Mesothelial cell of epicardium (in vitro differentiated cells): Measurements from ENCODE around the gene WDR81. TPM values are rescaled to one million over a fixed set of nuclear protein-coding genes. Genes with fewer than 3 reads are reported as not detected.
"Not testable (repeated sequence)": the region's sequence is repeated elsewhere in the genome, so short reads cannot be mapped to it uniquely, and the experiment has no call there.

Experiments
- DNase-seq, 2 experiments: peaks; one replicate each; pipeline ENCODE4 v3.0.0; 2021; ENCODE audit warnings: low spot score in 2 of 2; ENCODE audit not compliant: unreplicated experiment in 2 of 2
- H3K27ac Mint-ChIP-seq: 2 replicates; pipeline ENCODE4 v1.8.0; 2021; ENCODE audit warnings: mixed read lengths
- H3K27me3 Mint-ChIP-seq: 2 replicates; pipeline ENCODE4 v1.8.0; 2021; ENCODE audit warnings: low read depth, mixed read lengths
- H3K36me3 Mint-ChIP-seq: 2 replicates; pipeline ENCODE4 v1.8.0; 2021; ENCODE audit warnings: mixed read lengths
- H3K4me1 Mint-ChIP-seq: 2 replicates; pipeline ENCODE4 v1.8.0; 2021; ENCODE audit warnings: mixed read lengths
- H3K4me3 Mint-ChIP-seq: 2 replicates; pipeline ENCODE4 v1.8.0; 2021; ENCODE audit warnings: mild to moderate bottlenecking, moderate library complexity, mixed read lengths
- H3K9me3 Mint-ChIP-seq: 2 replicates; pipeline ENCODE4 v1.8.0; 2021; ENCODE audit warnings: mixed read lengths
- total RNA-seq: library from RNA; stranded (reverse); gene quantifications from 3 replicates; pipeline ENCODE4 v1.2.1, GENCODE V29; 2021
- TF ChIP-seq, protein P1 (sequence below): fragments of 200-600 bp; sonication (generic); IDR thresholded peaks from one replicate; pipeline ENCODE4 v1.5.0; 2021; ENCODE audit warnings: antibody characterized with exemption; ENCODE audit not compliant: unreplicated experiment

The WDR81 gene
- total RNA-seq, 1 donor from 2014 or later: 20.6 TPM

DNA sequence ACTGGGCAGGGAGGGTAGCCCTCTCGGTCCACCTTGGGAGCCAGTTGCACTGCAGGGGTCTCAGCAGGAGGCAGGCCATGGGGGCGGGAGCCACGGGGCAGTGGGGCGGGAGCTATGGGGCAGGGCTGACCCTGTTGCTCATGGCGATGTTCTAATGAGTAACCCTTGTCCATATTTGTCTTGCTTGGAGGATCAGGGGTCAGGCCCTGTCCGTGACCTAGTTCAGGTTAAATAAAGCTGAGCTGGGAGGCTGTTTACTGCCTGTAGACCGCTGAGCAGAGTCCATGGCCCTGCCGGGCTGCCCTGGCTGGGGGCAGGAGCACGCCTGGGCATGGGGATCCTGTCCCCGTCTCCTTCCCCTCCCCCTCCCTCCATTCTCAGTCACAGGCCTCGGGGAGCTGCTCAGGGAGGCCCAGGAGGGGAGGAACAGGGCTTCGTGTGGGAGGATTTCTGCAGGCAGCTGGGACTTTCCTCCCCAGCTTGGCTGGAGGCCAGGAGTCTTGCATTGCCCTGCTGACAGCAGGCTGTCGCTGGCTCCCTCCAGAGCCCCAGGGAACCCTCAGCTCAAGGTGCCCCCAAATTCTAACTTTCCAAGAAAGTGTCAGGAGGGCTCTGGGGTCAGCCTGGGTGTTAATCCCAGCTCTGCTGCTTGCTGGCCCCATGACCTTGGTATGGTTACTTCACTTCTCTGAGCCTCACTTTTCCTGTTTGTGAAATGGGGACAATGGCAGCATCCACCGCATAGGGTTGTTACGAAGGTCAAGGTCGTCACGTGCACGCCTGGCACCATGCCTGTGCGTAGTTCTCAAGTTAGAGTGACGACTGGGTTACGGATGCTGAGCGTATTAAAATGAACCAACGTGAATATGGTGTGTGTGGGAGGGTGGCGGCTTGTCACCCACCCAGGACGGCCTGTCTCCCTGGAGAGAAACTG, 12.1 kb downstream of the WDR81 start:
- H3K9me3 Mint-ChIP-seq: no peaks in the 10 kb centered on the region

DNA sequence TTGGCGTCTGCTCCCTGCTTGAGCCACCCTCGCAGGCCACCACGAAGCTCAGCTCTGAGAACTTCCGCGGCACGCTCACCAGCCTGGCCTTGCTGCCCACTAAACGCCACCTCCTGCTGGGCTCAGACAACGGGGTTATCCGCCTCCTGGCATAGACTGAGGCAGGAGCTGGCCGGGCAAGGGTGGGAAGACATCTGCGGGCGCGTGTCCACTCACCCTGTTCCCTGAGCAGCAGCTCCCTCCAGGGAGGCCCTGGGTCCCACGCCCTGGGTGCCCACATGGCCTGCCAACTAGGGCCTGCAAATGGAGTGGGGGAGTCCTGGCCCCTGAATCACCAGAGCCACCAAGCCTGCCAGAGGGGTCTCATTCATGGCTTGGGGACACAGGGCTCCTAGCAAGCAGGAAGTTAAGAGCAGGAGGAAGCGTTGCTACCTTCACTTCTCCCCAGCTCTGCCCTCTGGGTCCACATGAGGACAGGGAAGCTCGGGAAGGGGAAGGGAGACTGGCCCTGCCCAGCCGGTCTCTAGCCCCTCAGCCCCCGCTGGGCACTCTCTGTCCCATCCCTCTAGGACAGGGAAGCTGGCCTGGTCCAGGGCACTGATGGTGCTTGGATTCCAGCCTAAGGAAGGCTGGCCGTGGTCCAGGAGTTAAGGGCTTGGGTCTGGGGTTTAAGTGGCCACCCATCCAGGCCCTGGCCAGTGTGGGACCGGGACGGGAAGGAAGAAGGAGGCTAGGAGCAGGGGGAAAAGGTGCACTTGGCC, 13.2 kb downstream of the WDR81 start:
- TF ChIP-seq, protein P1, sequence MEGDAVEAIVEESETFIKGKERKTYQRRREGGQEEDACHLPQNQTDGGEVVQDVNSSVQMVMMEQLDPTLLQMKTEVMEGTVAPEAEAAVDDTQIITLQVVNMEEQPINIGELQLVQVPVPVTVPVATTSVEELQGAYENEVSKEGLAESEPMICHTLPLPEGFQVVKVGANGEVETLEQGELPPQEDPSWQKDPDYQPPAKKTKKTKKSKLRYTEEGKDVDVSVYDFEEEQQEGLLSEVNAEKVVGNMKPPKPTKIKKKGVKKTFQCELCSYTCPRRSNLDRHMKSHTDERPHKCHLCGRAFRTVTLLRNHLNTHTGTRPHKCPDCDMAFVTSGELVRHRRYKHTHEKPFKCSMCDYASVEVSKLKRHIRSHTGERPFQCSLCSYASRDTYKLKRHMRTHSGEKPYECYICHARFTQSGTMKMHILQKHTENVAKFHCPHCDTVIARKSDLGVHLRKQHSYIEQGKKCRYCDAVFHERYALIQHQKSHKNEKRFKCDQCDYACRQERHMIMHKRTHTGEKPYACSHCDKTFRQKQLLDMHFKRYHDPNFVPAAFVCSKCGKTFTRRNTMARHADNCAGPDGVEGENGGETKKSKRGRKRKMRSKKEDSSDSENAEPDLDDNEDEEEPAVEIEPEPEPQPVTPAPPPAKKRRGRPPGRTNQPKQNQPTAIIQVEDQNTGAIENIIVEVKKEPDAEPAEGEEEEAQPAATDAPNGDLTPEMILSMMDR: no peak
- H3K27me3 Mint-ChIP-seq: no peaks in the 10 kb centered on the region
- H3K9me3 Mint-ChIP-seq: no peaks in the 10 kb centered on the region
- no peak overlapping the region for H3K4me3 Mint-ChIP-seq
- no peak overlapping the region for H3K27ac Mint-ChIP-seq
- no peak for DNase-seq
- peaks cover 13% of the 10 kb centered on the region for H3K36me3 Mint-ChIP-seq
- peaks cover 12% of the 10 kb centered on the region for H3K4me1 Mint-ChIP-seq

More for the DNA sequence above, 12.1 kb downstream of the WDR81 start:
- Mint-ChIP-seq H3K27ac (no peak overlapping the region), H3K27me3 (no peaks in the 10 kb centered on the region), H3K4me1 (peaks cover 9% of the 10 kb centered on the region), H3K36me3 (peaks cover 13% of the 10 kb centered on the region), H3K4me3 (no peak overlapping the region)
- peak in 1 of 2 experiments; percentile 61 for DNase-seq
- TF ChIP-seq, protein P1: no peak

DNA sequence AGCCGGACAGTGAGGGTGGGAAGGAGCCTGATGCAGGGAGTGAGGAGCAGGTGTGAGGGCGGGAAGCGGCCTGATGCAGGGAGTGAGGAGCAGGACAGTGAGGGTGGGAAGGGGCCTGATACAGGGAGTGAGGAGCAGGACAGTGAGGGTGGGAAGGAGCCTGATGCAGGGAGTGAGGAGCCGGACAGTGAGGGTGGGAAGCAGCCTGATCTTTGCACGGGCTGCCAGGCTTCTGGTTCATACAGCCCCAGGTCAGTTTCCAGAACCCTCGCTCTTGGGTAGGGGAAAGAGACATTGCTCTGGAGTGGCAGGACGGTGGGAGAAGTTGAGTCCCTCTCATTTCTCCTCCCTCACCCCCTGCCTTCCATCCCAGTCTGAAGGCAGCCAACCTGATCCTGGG, 17.4 kb downstream of the WDR81 start:
- not testable (repeated sequence) for H3K4me1 Mint-ChIP-seq, H3K36me3 Mint-ChIP-seq, H3K4me3 Mint-ChIP-seq, H3K9me3 Mint-ChIP-seq, H3K27ac Mint-ChIP-seq, DNase-seq, H3K27me3 Mint-ChIP-seq

DNA sequence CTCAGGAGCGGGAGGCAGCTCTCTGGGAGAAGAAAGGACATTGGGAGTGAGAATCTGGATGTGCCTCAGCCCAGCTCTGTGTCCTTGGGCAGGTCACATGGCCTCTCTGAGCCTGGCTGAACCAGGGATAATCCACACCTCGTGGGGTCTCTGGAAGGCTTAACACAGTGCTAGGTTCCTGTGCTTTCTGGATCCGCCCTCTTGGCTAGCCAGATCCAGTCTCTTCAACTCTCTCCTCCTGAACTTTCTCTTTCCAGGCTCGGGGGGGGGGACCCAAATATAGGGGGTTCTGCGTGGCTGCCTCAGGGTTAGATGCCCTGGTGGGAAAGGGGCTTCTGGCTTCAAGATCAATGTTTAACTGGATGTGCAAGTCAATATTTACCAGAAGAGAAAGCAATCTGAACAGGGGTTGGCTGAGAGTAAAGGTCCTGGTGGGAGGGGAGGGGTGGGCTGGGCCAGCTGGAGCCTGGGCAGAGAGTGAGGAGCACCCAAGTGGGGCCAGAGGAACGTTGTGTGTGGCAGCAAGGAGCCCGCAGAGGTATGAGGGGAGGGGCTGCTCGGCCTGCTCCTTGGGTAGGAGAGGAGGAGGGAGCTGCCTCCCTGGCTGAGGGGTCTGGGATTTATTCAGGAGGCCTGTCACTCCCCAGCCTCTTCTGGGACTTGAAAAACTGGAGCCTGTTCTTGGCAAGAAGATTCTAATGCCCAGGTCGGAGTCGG, 18.0 kb downstream of the WDR81 start, which contains the start of gene SERPINF2:
TSS of gene SERPINF2 (plus strand) at position 501 of the 717 bp plus-strand sequence. CDS start 2,125 bp downstream, outside the sequence.
- Mint-ChIP-seq H3K27ac (peak within 1 kb of the TSS; percentile 73), H3K36me3 (peaks cover 7% of the 10 kb centered on the region), H3K27me3 (no peaks in the 10 kb centered on the region), H3K9me3 (no peaks in the 10 kb centered on the region), H3K4me1 (peaks cover 5% of the 10 kb centered on the region), H3K4me3 (no peak within 1 kb of the TSS)
- TF ChIP-seq, protein P1: no peak
- no peak for DNase-seq

DNA sequence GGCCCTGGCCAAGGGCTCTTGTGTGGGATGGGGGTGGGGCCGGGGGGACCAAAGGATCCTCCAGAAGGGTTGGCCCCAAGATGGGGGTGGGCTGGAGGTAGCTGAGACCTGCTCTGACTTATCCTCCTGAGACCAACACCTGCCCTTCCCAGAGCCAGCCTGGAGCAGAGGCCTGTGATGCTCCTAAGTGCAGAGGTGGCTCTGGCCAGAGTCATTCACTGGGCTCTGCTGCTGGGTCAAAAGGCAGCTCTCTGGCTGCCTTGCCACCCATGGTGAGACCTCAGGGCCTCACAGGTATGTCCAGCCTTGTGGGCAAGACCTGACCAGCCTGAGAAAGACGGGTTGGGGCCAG, 18.6 kb downstream of the WDR81 start:
- TF ChIP-seq, protein P1: no peak
- H3K9me3 Mint-ChIP-seq: no peaks in the 10 kb centered on the region
- H3K27ac Mint-ChIP-seq: no peak overlapping the region
- peaks cover 5% of the 10 kb centered on the region for H3K4me1 Mint-ChIP-seq
- H3K4me3 Mint-ChIP-seq: no peak overlapping the region
- peaks cover 5% of the 10 kb centered on the region for H3K36me3 Mint-ChIP-seq
- DNase-seq: no peak
- no peaks in the 10 kb centered on the region for H3K27me3 Mint-ChIP-seq
